ENCODE data around the gene MRPS18B. TPM values are rescaled to one million over a fixed set of nuclear protein-coding genes. Genes with fewer than 3 reads are reported as not detected.
"Not testable (repeated sequence)": the region's sequence is repeated elsewhere in the genome, so short reads cannot be mapped to it uniquely, and the experiment has no call there.

The MRPS18B gene
- total RNA-seq, 1 experiment from 2014 or later, result 120 TPM

DNA sequence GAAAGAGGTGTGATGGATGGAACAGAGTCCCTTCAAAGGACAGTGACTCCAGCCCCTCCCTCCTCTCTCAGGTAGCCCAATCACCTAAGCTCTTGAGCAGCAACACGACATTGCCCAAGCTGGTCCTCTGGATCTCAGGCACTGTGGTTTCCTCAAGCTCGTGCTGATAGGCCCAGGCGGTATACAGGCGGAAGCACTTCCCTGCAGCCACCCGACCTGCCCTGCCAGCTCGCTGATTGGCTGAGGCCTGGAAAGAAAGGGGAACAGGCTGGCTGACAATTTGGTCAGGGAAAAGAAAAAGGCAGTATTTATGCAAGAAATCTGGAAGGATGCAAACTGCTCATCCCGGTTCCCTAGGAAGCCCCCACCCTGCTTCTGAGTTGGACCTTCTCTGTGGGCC is 38.9 kb downstream of the MRPS18B start:
- no peaks in the 10 kb centered on the region for H3K4me1 Mint-ChIP-seq (ENCODE audit: insufficient read depth, unreplicated experiment)
- intact Hi-C loops (cut with micrococcal nuclease), result no loop called here
- BruUV-seq (replicated peaks), result TSS peak; percentile 21
- CTCF ChIA-PET, result interaction anchor here (0.6 kb wide), 2 partner anchors 124 to 1000 kb away, joined by 3 read pairs; no protein-coding TSS in a partner anchor
- no peak overlapping the region for H3K27ac Mint-ChIP-seq (ENCODE audit: low read depth, unreplicated experiment)
- POLR2A ChIA-PET, result interaction anchor here (0.7 to 1.3 kb wide), 2 partner anchors 10 to 75 kb away, joined by 3 read pairs; partner anchors contain the start of gene C6orf136
- DNase-seq (ENCODE audit: unreplicated experiment), result no peak
- no peaks in the 10 kb centered on the region for H3K27me3 Mint-ChIP-seq (ENCODE audit: insufficient read depth, unreplicated experiment)
- TF ChIP-seq, protein P1, sequence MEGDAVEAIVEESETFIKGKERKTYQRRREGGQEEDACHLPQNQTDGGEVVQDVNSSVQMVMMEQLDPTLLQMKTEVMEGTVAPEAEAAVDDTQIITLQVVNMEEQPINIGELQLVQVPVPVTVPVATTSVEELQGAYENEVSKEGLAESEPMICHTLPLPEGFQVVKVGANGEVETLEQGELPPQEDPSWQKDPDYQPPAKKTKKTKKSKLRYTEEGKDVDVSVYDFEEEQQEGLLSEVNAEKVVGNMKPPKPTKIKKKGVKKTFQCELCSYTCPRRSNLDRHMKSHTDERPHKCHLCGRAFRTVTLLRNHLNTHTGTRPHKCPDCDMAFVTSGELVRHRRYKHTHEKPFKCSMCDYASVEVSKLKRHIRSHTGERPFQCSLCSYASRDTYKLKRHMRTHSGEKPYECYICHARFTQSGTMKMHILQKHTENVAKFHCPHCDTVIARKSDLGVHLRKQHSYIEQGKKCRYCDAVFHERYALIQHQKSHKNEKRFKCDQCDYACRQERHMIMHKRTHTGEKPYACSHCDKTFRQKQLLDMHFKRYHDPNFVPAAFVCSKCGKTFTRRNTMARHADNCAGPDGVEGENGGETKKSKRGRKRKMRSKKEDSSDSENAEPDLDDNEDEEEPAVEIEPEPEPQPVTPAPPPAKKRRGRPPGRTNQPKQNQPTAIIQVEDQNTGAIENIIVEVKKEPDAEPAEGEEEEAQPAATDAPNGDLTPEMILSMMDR (IDR thresholded peaks at IDR 0.05; ENCODE audit: unreplicated experiment), result no peak
- H3K36me3 Mint-ChIP-seq (ENCODE audit: insufficient read depth, unreplicated experiment), result peaks cover 85% of the 10 kb centered on the region
- no peaks in the 10 kb centered on the region for H3K9me3 Mint-ChIP-seq (ENCODE audit: unreplicated experiment)
- no peak overlapping the region for H3K4me3 Mint-ChIP-seq (ENCODE audit: unreplicated experiment)

DNA sequence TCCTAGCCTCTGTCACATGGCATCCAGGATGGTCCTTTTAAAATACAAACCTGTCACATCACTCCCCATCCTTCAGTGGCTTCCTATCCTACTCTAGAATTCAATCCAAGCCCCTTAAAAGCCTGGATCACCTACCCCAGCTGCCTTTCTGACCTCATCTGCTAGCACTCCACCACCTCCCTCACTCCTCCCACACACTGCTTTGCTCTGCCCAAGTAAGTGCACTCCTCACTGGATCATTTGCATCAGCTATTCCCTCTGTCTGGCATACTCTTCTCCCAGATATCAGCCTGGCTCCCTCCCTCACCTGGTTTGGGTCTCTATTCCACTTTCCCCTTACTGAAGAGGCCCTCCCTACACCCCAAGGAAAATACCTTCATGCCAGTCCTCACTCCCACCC is 39.8 kb downstream of the MRPS18B start:
- Mint-ChIP-seq H3K4me3 (ENCODE audit: unreplicated experiment) (no peak overlapping the region), H3K4me1 (ENCODE audit: insufficient read depth, unreplicated experiment) (no peaks in the 10 kb centered on the region), H3K9me3 (ENCODE audit: unreplicated experiment) (no peaks in the 10 kb centered on the region), H3K36me3 (ENCODE audit: insufficient read depth, unreplicated experiment) (peaks cover 85% of the 10 kb centered on the region), H3K27me3 (ENCODE audit: insufficient read depth, unreplicated experiment) (no peaks in the 10 kb centered on the region), H3K27ac (ENCODE audit: low read depth, unreplicated experiment) (no peak overlapping the region)
- intact Hi-C loops (cut with micrococcal nuclease), result no loop called here
- POLR2A ChIA-PET, result interaction anchor here (1.3 to 1.4 kb wide), 2 partner anchors 11 to 15 kb away, joined by 3 read pairs; partner anchors contain the start of genes C6orf136 and DHX16
- no peak for DNase-seq (ENCODE audit: unreplicated experiment)
- TF ChIP-seq, protein P1 (IDR thresholded peaks at IDR 0.05; ENCODE audit: unreplicated experiment), result no peak
- CTCF ChIA-PET, result no interaction called here
- BruUV-seq (replicated peaks), result no TSS peak

GRCh38 chr6:30657922-30658321 is 40.3 kb downstream of the MRPS18B start:
- H3K27ac Mint-ChIP-seq (ENCODE audit: low read depth, unreplicated experiment); H3K9me3 Mint-ChIP-seq (ENCODE audit: unreplicated experiment); CTCF ChIA-PET; BruUV-seq (replicated peaks); H3K27me3 Mint-ChIP-seq (ENCODE audit: insufficient read depth, unreplicated experiment); H3K4me3 Mint-ChIP-seq (ENCODE audit: unreplicated experiment); H3K4me1 Mint-ChIP-seq (ENCODE audit: insufficient read depth, unreplicated experiment); intact Hi-C loops (cut with micrococcal nuclease); DNase-seq (ENCODE audit: unreplicated experiment): not testable (repeated sequence)
- POLR2A ChIA-PET, result interaction anchor here (1.4 kb wide), 1 partner anchor 14 kb away, joined by 3 read pairs; the partner anchor contains the start of gene DHX16
- H3K36me3 Mint-ChIP-seq (ENCODE audit: insufficient read depth, unreplicated experiment), result peaks cover 85% of the 10 kb centered on the region

- TSS peak; percentile 69 for BruUV-seq (replicated peaks)
- peaks cover 84% of the 10 kb centered on the region for H3K36me3 Mint-ChIP-seq (ENCODE audit: insufficient read depth, unreplicated experiment)
- no peaks in the 10 kb centered on the region for H3K9me3 Mint-ChIP-seq (ENCODE audit: unreplicated experiment)
- intact Hi-C loops (cut with micrococcal nuclease), result no loop called here
- no peaks in the 10 kb centered on the region for H3K27me3 Mint-ChIP-seq (ENCODE audit: insufficient read depth, unreplicated experiment)
- no peaks in the 10 kb centered on the region for H3K4me1 Mint-ChIP-seq (ENCODE audit: insufficient read depth, unreplicated experiment)
- CTCF ChIA-PET, result interaction anchor here (0.6 to 1.8 kb wide), 4 partner anchors 24 to 67 kb away, joined by 3 to 7 read pairs (median 4); no protein-coding TSS in a partner anchor
- POLR2A ChIA-PET, result interaction anchor here (0.6 to 1.4 kb wide), 5 partner anchors 11 to 240 kb away, joined by 3 to 4 read pairs (median 3); partner anchors contain the start of gene MDC1
- H3K4me3 Mint-ChIP-seq (ENCODE audit: unreplicated experiment), result no peak overlapping the region
- DNase-seq (ENCODE audit: unreplicated experiment), result no peak
- H3K27ac Mint-ChIP-seq (ENCODE audit: low read depth, unreplicated experiment), result no peak overlapping the region
- TF ChIP-seq, protein P1 (IDR thresholded peaks at IDR 0.05; ENCODE audit: unreplicated experiment), result no peak
Observed at GRCh38 chr6:30664994-30665767, 47.5 kb downstream of the MRPS18B start.

DNA sequence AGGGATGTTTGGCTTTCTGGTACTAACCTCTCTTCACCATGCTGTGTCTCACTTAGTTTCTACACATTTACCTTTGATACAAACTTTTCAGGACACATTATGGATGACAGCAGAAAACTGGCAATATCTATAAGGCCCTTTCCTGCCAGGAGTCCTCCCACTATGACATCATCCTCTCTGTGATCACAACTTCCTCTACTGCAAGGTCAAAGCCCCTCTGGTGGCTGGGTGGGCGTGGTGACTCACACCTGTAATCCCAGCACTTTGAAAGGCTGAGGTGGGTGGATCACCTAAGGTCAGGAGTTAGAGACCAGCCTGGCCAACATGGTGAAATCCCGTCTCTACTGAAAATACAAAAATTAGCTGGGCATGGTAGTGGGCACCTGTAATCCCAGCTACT is 48.7 kb downstream of the MRPS18B start:
- ChIA-PET POLR2A (interaction anchor here (0.8 to 1.2 kb wide), 2 partner anchors 14 to 51 kb away, joined by 3 read pairs; partner anchors contain the start of gene MDC1), CTCF (interaction anchor here (1.4 to 1.8 kb wide), 2 partner anchors 56 to 64 kb away, joined by 6 to 7 read pairs; no protein-coding TSS in a partner anchor)
- H3K4me3 Mint-ChIP-seq (ENCODE audit: unreplicated experiment); H3K9me3 Mint-ChIP-seq (ENCODE audit: unreplicated experiment); DNase-seq (ENCODE audit: unreplicated experiment); intact Hi-C loops (cut with micrococcal nuclease); H3K27ac Mint-ChIP-seq (ENCODE audit: low read depth, unreplicated experiment); H3K27me3 Mint-ChIP-seq (ENCODE audit: insufficient read depth, unreplicated experiment); BruUV-seq (replicated peaks); H3K4me1 Mint-ChIP-seq (ENCODE audit: insufficient read depth, unreplicated experiment): not testable (repeated sequence)
- H3K36me3 Mint-ChIP-seq (ENCODE audit: insufficient read depth, unreplicated experiment), result peaks cover 81% of the 10 kb centered on the region
